HEK293 (cell line): ENCODE measurements around the gene CTNNA2.

ENCODE experiments used
- MZF1 ChIP-seq: fragments of 450-650 bp; formaldehyde crosslinking; IDR thresholded peaks from 2 replicates; pipeline ENCODE4 v1.5.1; 2017; ENCODE audit warnings: missing biosample characterization, missing genetic modification characterization, borderline replicate concordance
- ZBTB21 ChIP-seq: fragments of 450-650 bp; formaldehyde crosslinking; IDR thresholded peaks from 2 replicates; pipeline ENCODE4 v1.5.1; 2017; ENCODE audit warnings: missing biosample characterization, missing genetic modification characterization
- ZNF274 ChIP-seq, 2 experiments: fragments of 200-500 bp in 1 of 2; fragments of 450-650 bp in 1 of 2; sonication (Bioruptor generic) in 1 of 2; formaldehyde crosslinking in 1 of 2; IDR thresholded peaks; 2 replicates each; pipeline versions ENCODE4 v1.5.1 to v1.6.1; 2014 to 2016; ENCODE audit warnings: borderline replicate concordance in 1 of 2, inconsistent platforms in 1 of 2, low read length in 1 of 2, missing biosample characterization in 1 of 2, missing genetic modification characterization in 1 of 2
- ZNF510 ChIP-seq: fragments of 450-650 bp; formaldehyde crosslinking; IDR thresholded peaks from 2 replicates; pipeline ENCODE4 v1.5.1; 2018; ENCODE audit warnings: mild to moderate bottlenecking, missing genetic modification characterization, missing biosample characterization; ENCODE audit not compliant: insufficient replicate concordance
- TF ChIP-seq, protein P1 (sequence below): fragments of 450-650 bp; formaldehyde crosslinking; IDR thresholded peaks from 2 replicates; pipeline ENCODE4 v1.5.1; 2016; ENCODE audit warnings: missing biosample characterization, missing genetic modification characterization
- TF ChIP-seq, protein P2 (sequence below): fragments of 450-650 bp; formaldehyde crosslinking; IDR thresholded peaks from 2 replicates; pipeline ENCODE4 v1.5.1; 2016; ENCODE audit warnings: missing biosample characterization, missing genetic modification characterization

DNA sequence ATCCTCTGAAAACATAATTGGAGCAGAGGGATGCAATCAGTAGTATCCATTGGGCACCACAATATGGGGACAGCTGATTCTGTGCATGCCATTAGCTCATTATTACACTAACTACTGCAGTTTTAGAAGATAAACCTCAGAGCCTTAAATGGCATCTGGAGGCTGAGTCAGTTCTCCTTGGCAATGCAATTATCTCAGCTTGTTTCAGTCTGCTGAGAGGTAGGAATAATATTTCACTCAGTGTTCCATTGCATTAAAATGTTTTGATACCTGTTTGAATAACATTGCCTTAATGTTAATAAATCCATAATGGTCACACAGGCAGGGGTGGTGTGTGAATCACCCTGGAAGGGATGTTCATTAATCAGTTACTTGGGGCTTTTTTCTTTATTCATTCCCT, 482.1 kb downstream of the CTNNA2 start:
- TF ChIP-seq MZF1, result no peak
- no peak for TF ChIP-seq ZNF274 (IDR thresholded peaks at IDR 0.05; ENCODE audit: low read length)
- no peak for TF ChIP-seq ZNF274 (tag by site-specific recombination; IDR thresholded peaks at IDR 0.05; ENCODE audit: borderline replicate concordance)
- no peak for TF ChIP-seq ZNF510 (tag by site-specific recombination)
- TF ChIP-seq, protein P1, sequence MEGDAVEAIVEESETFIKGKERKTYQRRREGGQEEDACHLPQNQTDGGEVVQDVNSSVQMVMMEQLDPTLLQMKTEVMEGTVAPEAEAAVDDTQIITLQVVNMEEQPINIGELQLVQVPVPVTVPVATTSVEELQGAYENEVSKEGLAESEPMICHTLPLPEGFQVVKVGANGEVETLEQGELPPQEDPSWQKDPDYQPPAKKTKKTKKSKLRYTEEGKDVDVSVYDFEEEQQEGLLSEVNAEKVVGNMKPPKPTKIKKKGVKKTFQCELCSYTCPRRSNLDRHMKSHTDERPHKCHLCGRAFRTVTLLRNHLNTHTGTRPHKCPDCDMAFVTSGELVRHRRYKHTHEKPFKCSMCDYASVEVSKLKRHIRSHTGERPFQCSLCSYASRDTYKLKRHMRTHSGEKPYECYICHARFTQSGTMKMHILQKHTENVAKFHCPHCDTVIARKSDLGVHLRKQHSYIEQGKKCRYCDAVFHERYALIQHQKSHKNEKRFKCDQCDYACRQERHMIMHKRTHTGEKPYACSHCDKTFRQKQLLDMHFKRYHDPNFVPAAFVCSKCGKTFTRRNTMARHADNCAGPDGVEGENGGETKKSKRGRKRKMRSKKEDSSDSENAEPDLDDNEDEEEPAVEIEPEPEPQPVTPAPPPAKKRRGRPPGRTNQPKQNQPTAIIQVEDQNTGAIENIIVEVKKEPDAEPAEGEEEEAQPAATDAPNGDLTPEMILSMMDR (tag by site-specific recombination), result no peak
- no peak for TF ChIP-seq ZBTB21 (tag by site-specific recombination)
- TF ChIP-seq, protein P2, sequence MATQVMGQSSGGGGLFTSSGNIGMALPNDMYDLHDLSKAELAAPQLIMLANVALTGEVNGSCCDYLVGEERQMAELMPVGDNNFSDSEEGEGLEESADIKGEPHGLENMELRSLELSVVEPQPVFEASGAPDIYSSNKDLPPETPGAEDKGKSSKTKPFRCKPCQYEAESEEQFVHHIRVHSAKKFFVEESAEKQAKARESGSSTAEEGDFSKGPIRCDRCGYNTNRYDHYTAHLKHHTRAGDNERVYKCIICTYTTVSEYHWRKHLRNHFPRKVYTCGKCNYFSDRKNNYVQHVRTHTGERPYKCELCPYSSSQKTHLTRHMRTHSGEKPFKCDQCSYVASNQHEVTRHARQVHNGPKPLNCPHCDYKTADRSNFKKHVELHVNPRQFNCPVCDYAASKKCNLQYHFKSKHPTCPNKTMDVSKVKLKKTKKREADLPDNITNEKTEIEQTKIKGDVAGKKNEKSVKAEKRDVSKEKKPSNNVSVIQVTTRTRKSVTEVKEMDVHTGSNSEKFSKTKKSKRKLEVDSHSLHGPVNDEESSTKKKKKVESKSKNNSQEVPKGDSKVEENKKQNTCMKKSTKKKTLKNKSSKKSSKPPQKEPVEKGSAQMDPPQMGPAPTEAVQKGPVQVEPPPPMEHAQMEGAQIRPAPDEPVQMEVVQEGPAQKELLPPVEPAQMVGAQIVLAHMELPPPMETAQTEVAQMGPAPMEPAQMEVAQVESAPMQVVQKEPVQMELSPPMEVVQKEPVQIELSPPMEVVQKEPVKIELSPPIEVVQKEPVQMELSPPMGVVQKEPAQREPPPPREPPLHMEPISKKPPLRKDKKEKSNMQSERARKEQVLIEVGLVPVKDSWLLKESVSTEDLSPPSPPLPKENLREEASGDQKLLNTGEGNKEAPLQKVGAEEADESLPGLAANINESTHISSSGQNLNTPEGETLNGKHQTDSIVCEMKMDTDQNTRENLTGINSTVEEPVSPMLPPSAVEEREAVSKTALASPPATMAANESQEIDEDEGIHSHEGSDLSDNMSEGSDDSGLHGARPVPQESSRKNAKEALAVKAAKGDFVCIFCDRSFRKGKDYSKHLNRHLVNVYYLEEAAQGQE (tag by site-specific recombination), result no peak
